Hindlimb muscle (tissue), 1 donor: ENCODE results near the gene ISG20L2. TPM values are rescaled to one million over a fixed set of nuclear protein-coding genes. Genes with fewer than 3 reads are reported as not detected.
A peak's percentile ranks its signal among the peaks of the same experiment; 100 is the strongest.

Experiments
- DNase-seq: peaks from one replicate; pipeline ENCODE4 v3.0.0-alpha.2; 2013
- polyA plus RNA-seq: library from polyadenylated mRNA; unstranded; fragments of 120-200 nt; gene quantifications from one replicate; pipeline ENCODE4 v1.2.1, GENCODE V29; 2013; ENCODE audit not compliant: insufficient read length

Gene ISG20L2
- polyA plus RNA-seq, 1 donor: 24.0 TPM

DNA sequence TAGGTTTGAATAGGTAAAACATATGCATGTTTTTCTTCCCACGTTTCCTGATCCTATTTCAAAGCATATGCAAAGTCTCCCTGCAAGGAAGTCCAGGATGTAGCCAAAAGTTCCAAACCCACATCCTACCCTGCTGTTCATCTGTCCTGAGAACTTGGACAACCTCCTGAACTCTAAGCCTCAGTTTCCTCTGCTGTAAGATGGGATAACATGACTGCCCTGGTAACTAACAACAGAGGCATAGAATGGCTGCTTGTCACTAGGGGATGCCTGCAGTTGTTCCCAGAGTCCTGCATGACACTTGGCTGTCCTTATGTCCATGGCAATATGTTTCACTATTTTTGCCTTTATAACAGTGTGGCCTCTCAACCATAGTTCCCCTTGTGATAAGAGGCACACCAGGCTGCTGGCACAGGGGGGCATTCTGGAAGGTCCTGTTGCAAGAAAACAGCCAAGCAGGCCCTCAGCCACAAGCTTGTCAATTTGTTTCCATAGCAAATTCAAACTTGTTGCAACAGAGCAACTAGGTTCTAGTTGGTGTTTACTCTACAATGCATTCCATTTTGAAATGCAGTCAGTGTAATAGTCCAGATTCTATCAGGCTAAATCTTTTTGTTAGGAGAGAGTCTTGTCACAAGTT, 24.4 kb upstream of the ISG20L2 start:
- DNase-seq: no peak

DNA sequence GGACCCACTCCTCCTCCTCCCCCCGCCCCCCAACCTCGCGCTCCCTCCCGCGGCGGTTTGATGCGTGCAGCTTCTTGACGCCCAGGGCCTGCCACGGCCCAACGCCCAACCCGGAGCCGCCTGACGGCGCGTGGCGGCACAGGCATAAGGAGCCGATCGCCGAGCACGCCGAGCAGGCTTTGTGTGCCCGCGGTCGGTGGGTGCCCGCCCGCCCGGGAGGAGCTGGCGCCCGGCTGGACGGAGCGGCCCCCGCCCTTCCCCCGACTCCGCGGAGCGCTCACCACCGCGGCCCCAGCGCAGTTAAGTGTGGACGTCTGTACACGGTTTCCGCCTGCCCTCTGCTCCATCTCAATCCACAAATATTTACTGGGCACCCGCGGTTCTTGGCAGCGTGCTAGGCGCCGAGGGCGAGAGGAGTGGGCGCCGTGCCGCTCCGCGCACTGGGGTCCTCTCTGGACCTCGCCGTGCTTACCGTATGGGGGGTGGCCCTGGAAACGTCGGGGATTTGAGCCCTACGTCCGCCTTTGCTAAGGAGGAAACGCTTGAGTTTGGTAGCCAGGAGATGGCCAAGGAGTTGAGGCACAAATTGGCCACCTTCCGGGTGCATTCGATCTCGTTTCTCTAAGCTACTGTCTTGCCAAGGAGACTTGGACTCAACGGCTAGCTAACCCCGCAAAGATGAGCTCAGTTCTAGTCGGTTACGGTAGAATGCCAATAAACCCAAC, 23.4 kb upstream of the ISG20L2 start:
- peak; percentile 97 for DNase-seq

GRCh38 chr1:156751451-156751756, 22.8 kb upstream of the ISG20L2 start, which contains the start of gene HDGF:
Gene HDGF, minus strand, starts transcription at chr1:156751675. Its CDS starts 246 bp downstream, at chr1:156751429.
- DNase-seq: no peak

- peak; percentile 52 for DNase-seq
These were observed 22.3 kb upstream of the ISG20L2 start for GRCh38 chr1:156750711-156751450.

- no peak for DNase-seq
These were observed 21.7 kb upstream of the ISG20L2 start for GRCh38 chr1:156750191-156750672.

DNA sequence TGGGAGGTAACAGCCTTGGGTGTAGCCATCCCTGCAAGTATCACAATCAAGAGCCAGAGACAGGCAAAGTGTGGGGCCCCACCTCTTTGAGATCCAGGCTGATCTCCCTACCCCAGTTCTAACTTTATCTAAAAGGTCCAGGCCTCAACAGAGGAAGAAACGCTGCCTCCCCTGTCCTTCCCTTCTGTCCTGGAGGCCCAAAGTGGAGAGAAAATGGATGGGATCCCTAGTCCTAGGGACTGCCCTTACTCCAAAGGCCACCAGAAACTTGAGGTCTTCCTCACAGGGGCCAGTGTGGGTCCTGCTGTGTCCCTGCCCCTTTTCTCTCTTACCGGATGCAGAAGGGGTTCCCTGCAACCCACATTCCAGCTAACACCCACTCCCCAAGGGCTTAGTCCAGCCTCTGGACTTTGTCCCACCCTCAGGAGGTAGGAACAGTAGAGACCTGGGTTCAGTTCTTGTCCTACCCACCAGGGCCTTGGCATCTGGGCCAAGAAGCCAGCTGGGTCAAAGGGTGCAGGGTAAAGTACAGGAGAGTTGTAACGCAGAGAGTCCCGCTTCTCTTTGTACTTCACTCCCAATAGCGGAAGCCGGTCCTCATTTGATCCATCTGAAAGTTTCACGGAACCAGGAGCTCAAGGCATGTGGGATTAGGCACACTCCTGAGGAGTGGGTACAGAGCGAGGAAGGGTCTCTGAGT, 21.0 kb upstream of the ISG20L2 start:
- DNase-seq: no peak

DNA sequence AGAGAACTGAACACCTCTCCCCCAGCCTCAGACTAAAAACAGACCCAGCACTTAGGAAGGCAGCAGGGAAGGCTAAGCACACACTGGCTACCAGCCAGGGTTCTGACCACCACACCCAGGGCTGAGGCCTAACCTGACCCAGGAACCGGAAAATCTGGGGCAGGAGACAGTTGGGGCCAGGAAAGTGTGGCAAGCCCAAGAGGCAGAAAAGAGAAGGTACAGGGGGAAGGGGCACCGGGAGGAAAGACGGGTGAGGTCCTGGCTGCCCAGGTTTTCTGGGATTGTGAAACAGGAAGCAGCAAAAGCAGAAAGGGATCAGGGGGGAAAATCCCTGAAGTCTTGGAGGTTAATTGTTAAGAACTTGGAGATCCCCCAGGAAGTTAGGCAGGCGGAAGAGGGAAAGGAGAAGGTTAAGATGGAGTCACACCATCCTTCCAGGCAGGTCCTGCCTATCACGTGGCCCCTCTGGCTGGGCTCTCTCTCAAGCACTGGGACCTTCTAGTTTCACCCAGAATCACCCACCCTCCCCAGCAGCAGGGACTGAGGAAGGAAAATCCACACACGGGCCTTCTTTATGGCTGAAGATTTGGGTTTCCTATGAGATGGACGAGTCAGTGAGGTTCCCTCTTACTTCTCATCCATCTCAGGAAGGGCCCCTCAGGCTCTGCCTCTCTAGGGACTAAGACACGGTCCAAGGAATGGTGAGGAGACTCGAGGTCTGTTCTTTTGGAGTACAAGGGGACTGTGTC, 20.3 kb upstream of the ISG20L2 start:
- DNase-seq: peak; percentile 52

GRCh38 chr1:156747742-156748669, 19.4 kb upstream of the ISG20L2 start:
- DNase-seq: no peak

DNA sequence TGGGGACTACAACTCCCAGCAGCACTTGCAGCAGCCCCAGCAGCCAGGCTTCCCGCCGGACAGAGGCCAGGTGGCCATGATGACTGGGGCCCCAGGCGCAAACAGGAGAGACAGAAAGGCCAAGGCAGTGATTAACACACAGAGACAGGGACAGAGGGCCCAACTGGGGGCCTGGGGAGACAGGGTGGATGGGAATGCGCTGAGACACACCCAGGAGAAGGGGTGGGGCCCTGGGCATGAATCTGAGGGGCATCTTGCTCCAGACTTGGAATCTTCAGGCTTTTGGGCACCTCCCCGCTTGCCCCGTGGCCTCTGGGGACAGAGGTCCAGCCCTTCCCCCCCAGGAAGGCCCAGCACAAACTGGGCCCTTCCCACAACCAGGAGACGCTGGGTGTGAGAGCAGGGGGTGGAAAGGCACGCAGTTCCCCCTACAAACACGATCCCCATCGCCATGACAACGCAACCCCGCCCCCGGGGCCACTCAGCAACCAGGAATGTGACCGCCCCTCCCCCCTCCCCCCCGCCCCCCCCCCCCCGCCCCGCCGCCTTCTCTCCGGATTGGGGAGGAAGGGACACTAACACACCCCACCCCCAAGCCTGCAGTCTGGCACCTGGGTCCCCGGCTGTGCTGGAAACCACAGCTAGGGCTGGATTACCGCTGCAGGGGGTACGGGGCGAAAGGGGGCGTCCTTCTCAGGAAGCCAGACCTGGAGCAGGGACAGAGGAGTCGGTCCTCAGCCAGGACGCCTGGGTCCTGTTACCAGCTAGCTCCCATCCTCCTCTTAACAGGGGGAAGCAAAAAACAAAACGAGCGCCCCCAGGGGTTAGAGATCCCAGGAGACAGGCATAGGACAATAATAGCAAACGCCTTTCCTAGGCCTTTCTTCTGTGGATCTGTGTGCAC, 18.4 kb upstream of the ISG20L2 start:
- peak; percentile 94 for DNase-seq

GRCh38 chr1:156746406-156746727, 17.8 kb upstream of the ISG20L2 start:
- no peak for DNase-seq

- no peak for DNase-seq
These were observed 17.3 kb upstream of the ISG20L2 start for GRCh38 chr1:156745881-156746280.

- no peak for DNase-seq
These were observed 16.3 kb upstream of the ISG20L2 start for GRCh38 chr1:156744786-156745419.

DNA sequence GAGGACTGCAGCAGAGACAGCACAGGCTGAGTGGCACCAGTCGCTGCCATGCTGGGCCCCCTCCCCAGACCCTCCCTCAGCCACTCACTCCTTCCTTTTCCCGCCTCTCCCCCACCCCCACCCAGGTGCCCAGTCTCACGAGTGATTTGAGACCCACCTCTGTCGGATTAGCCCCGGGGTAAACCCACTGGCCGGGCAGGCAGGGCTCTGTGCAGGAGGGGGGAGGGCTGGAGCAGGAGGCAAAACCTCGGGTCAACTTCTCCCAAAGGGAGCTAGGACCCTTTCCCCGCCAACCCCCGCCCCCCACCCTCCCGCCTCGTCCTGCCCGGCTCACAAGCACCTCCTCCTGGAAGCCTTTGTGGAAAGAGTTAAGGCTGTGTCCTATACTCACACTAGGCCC, 15.8 kb upstream of the ISG20L2 start:
- DNase-seq: no peak

DNA sequence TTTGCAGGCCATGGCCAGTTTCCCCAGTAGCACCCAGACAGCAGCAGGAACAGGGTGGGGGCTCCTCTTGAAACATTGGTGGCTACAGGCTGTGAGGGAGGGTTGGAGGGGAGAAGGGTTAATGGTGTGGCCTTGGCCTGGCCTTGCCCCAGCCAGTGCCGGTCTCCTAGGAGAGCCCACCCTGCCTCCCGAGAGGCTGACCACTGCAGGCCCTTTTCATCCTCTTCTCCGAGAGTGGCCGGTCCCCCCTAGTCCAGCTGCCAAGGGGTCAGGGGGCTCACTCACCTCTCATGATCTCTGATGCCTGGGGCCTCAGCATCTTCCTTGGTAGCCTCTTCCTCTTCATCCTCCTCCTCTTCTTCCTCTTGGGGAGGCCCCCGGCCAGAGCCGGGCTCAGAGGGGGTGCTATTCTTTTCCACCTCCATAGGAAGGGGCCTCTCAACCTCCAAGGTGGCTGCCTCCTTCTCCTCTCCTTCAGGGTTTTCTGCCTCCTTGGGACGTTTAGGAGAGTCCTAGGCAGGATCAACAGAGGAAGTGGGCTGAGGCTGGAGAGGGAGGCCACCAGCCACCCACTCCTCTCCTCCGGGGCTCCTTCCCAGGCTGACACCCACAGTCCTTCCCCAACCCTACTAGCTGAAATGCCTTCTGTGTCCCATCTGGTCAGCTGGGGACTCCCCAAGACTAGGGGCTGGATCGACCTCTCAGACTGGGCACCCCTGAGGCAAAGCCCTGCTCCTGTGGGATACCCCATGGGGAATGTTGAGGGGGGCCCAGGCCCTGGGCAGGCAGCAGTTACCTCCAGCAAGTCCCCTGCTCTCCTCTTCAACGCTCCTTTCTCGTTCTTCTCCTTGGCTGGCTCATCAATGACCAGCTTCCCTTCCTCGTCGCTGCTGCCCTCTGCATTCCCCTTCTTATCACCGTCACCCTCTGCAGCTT, 15.1 kb upstream of the ISG20L2 start:
- no peak for DNase-seq

GRCh38 chr1:156742801-156743200, 14.2 kb upstream of the ISG20L2 start:
- DNase-seq: no peak

DNA sequence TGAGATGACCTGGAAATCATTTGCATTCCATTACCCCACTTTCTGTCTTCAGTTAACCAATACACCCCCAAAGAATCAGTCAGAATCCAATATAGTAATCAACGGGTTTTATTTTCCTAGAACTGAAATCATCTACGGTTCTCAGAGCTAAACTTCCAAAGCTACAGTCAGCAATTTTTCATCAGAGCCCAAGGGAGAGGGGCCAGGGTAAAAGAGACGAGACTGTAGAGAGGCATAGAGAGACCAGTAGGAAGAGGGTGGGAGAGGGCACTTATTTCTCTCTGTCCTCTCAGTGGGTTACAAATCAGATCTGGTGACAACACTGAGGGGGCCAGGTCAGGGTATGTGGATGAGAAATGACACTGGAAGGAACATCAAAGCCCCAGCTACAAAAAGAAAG, 13.5 kb upstream of the ISG20L2 start:
- DNase-seq: no peak

- no peak for DNase-seq
These were observed 13.0 kb upstream of the ISG20L2 start for GRCh38 chr1:156741481-156741983.
